H1 (cell line): ENCODE measurements around the gene VAT1L. TPM values are rescaled to one million over a fixed set of nuclear protein-coding genes. Genes with fewer than 3 reads are reported as not detected.

Experiments used
- JUND ChIP-seq: IDR thresholded peaks from 2 replicates; pipeline ENCODE4 v1.6.1; 2011; ENCODE audit warnings: mild to moderate bottlenecking, improper control_type of control experiment, low read length
- SIX5 ChIP-seq: IDR thresholded peaks from 2 replicates; pipeline ENCODE4 v1.6.1; 2011; ENCODE audit warnings: mild to moderate bottlenecking, low read depth, low read length
- YY1 ChIP-seq: IDR thresholded peaks from 2 replicates; pipeline ENCODE4 v1.6.1; 2011; ENCODE audit warnings: low read depth, mild to moderate bottlenecking, low read length
- polyA plus RNA-seq, 7 experiments: library from polyadenylated mRNA; depleted of rRNA in 3 of 7; stranded (reverse) in 5 of 7; unstranded in 2 of 7; fragments of >200 nt in 5 of 7; fragments of 200-250 nt in 2 of 7; gene quantifications; 1 replicate in 5 of 7; 2 replicates in 1 of 7; 4 replicates in 1 of 7; pipeline versions ENCODE4 v1.2.1 to v1.2.3, GENCODE V29; 2011 to 2013; ENCODE audit warnings: missing spikeins in 2 of 7, mixed read lengths in 2 of 7
- total RNA-seq: library from RNA; stranded (reverse); fragmentation: NEBNext Ultra II Directional; extraction: Animal tissue kit (Norgen Biotek cat#: 25700); gene quantifications from 2 replicates; pipeline ENCODE4 v1.2.1, GENCODE V29; 2021

Gene VAT1L
- total and polyA plus RNA-seq, 2 of the 8 experiments (the other 6 are each of a cell fraction or from before 2014, with no cell fraction given): 46.3 to 48.2 TPM

- TF ChIP-seq SIX5: no peak
- no peak for TF ChIP-seq JUND
- no peak for TF ChIP-seq YY1
- TF ChIP-seq, all 59 proteins: peak for 0
These were observed 26.1 kb upstream of the VAT1L start (continued) for GRCh38 chr16:77762262-77762661.
